K562 (cell line): ENCODE data around the gene CMPK1. TPM values are rescaled to one million over a fixed set of nuclear protein-coding genes. Genes with fewer than 3 reads are reported as not detected.

Experiments used
- ATF6 ChIP-seq: sonication (generic); formaldehyde crosslinking; IDR thresholded peaks from 2 replicates; pipeline ENCODE4 v1.4.0; 2020; ENCODE audit warnings: mild to moderate bottlenecking, missing genetic modification reagents
- CHD7 ChIP-seq: fragments of 200-600 bp; sonication (generic); IDR thresholded peaks from one replicate; pipeline ENCODE4 v1.6.1; 2012; ENCODE audit warnings: mild to moderate bottlenecking, low read depth, low read length, inconsistent platforms
- DNMT1 ChIP-seq: fragments of 450-650 bp; IDR thresholded peaks from 2 replicates; pipeline ENCODE4 v1.6.1; 2016; ENCODE audit warnings: antibody characterized with exemption, mild to moderate bottlenecking
- ELK1 ChIP-seq: sonication (generic); formaldehyde crosslinking; IDR thresholded peaks from 2 replicates; pipeline ENCODE4 v1.8.1; 2022; ENCODE audit warnings: missing genetic modification reagents
- MCM3 ChIP-seq: fragments of 450-650 bp; IDR thresholded peaks from 2 replicates; pipeline ENCODE4 v1.6.1; 2016
- RB1 ChIP-seq: fragments of 450-650 bp; IDR thresholded peaks from 2 replicates; pipeline ENCODE4 v1.6.1; 2017; ENCODE audit warnings: low read depth, mild to moderate bottlenecking
- RUNX1 ChIP-seq: sonication (generic); IDR thresholded peaks from 2 replicates; pipeline ENCODE4 v1.6.1; 2016; ENCODE audit warnings: antibody characterized with exemption, low read depth
- STAG1 ChIP-seq: sonication (generic); formaldehyde crosslinking; IDR thresholded peaks from 2 replicates; pipeline ENCODE4 v1.5.0; 2020; ENCODE audit warnings: missing genetic modification reagents, borderline replicate concordance
- ZKSCAN1 ChIP-seq: fragments of 150-350 bp; IDR thresholded peaks from 2 replicates; pipeline ENCODE4 v1.6.1; 2016; ENCODE audit warnings: low read depth, low read length
- ZNF717 ChIP-seq: fragments of 250-450 bp; sonication (Bioruptor Pico); IDR thresholded peaks from 2 replicates; pipeline ENCODE4 v1.5.0; 2021
- ZNF76 ChIP-seq: fragments of 250-450 bp; sonication (Bioruptor Pico); IDR thresholded peaks from 2 replicates; pipeline ENCODE4 v1.4.0; 2020; ENCODE audit warnings: mild to moderate bottlenecking, moderate library complexity, borderline replicate concordance
- ZNF766 ChIP-seq: fragments of 200-800 bp; sonication (Bioruptor generic); conservative IDR thresholded peaks from 2 replicates; pipeline ENCODE4 v1.6.1; 2016; ENCODE audit warnings: missing genetic modification characterization, missing compliant biosample characterization
- polyA plus RNA-seq, 8 experiments: library from polyadenylated mRNA; depleted of rRNA in 4 of 8; stranded (reverse) in 5 of 8; unstranded in 3 of 8; fragments of >200 nt; fragmentation: Nextera tagmentation in 2 of 8; fragmentation: Illumina TruSeq in 1 of 8; extraction: Ambion mirVana in 2 of 8; extraction: Trizol in 1 of 8; gene quantifications; 2 replicates each; pipeline versions ENCODE4 v1.2.1 to v1.2.3, GENCODE V29; 2011 to 2014; ENCODE audit warnings: inconsistent platforms in 1 of 8, missing spikeins in 1 of 8
- total RNA-seq, 7 experiments: library from RNA; depleted of rRNA in 6 of 7; stranded (reverse); fragments of >200 nt in 6 of 7; fragmentation: Illumina TruSeq in 2 of 7; extraction: Trizol in 2 of 7; gene quantifications; 2 replicates each; pipeline versions ENCODE4 v1.2.1 to v1.2.3, GENCODE V29; 2011 to 2021; ENCODE audit warnings: low replicate concordance in 1 of 7

The CMPK1 gene
- total and polyA plus RNA-seq, 9 of the 15 experiments (the other 6 are each of a cell fraction or from before 2014, with no cell fraction given), result 54.5 to 197 (median 116) TPM

GRCh38 chr1:47351305-47351704, 17.7 kb downstream of the CMPK1 start (continued):
- TF ChIP-seq ZNF766 (CRISPR knock-in tag) (no peak), DNMT1 (no peak), ZNF717 (CRISPR knock-in tag) (no peak), RUNX1 (no peak), ATF6 (CRISPR knock-in tag) (no peak), ZKSCAN1 (no peak), MCM3 (no peak), CHD7 (no peak), STAG1 (CRISPR knock-in tag) (no peak), ELK1 (CRISPR knock-in tag) (no peak), RB1 (no peak), ZNF76 (no peak)
